COLO829 (cell line): ENCODE results near the gene ASIP.

ENCODE experiments used
- DNase-seq: peaks from one replicate; pipeline ENCODE4 v3.0.0; 2012; ENCODE audit warnings: low spot score

The ASIP gene

DNA sequence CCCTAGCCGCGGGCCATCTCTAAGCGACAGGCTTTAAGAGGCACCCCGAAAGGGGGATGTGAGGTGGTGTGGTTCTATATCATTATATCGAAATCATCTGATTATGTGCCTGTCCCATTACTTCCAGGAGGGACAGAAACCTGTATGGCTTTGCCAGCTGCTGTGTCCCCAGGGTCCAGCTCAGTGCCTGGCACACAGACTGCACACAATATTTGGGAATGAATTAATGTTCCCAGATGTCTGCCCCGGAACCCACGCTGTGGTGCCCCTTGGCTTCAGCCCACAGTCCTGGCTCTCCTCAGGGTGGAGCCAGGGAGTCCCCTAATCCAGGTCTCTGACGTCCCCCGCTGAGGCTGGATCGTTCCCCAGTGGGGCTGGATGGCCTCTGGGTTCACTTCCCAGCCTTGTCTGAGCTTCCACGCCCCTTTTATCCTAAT, 70.8 kb downstream of the ASIP start:
- DNase-seq = no peak

DNA sequence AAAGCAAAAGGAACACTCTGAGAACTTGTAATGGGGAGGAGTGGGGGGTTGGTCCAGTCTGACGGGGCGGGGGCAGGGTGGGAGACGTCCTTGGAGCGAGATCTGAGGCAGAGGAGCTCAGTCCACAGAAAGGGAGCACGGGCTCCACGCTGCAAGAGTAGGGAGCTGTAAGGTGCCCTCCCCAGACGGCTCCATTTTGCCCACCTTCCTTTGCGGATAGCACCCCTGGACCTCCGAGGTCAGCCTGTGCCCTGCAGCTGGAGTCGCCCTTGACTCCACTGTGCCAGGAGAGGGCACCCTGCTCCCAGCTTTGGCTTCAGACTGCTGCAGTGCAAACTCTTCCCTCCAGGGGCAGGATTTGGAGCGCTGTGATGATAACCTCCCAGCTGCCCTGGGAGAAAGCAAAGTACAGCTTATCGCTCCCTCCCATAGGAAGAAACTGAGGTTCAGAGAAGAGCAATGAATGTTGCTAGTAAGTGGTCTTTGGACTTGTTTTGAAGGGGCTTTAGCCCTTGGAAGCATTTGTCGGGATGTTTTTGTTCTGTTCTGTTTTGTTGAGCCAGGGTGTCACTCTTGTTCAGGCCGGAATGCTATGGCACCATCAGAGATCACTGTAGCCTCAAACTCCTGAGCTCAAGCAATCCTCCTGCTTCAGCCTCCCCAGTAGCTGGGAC, 71.5 kb downstream of the ASIP start:
- DNase-seq = peak; percentile 79

DNA sequence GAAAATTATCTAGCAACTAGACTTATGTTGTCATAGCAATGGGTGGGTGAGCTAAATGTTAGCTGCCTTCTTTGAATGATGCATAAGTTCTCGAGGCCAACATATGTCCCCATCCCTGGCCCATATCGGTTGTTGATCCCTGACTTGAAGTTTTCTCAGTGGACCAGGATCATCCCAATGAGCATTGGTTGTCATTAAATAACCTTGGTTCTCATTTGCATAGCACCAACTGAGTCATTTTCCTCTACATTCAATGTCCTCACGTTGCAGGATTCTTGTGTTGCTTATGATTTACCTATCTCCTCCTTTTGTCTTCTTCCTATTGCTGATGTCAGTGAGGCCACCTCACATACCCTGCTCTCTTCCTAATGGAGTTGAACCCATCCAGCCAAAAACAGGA, 74.0 kb downstream of the ASIP start:
- DNase-seq = no peak

DNA sequence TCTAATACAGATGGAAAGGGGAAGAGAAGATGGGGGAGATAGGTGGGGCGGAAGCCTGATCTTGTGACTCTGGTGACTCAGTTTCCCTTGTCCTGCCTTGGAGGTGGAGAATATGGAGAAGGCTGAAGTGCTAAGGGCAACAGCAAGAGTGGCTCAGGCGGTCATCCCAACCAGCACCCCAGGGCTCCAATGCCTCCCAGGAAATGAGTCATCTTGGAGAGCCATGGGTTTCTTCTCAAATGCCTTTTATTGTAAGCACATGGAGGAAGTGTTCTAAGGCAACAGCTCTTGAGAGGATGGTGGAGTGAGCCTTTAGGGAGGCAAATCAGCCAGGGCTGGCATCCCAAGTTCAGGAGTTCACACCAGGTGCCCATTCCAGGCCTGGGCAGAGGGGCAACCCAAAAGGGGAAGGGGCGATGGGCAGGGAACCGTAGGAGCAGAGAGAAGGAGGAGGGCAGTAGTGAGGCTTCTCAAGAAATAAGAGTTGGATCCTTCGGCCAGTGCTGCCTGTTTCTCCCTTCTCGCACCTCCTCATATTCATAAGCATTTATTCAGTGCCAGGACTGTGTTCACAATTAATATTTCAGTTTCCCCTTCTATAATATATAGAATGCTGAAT, 75.1 kb downstream of the ASIP start:
- peak; percentile 87 for DNase-seq
